ENCODE measurements around the gene AK5.

GRCh38 chr1:77385551-77385950 lies 103.7 kb downstream of the AK5 start:
- TF ChIP-seq POLR2A (IDR thresholded peaks at IDR 0.05) (no peak), POLR2AphosphoS5 (IDR thresholded peaks at IDR 0.05) (no peak)
- TF ChIP-seq, protein P1, sequence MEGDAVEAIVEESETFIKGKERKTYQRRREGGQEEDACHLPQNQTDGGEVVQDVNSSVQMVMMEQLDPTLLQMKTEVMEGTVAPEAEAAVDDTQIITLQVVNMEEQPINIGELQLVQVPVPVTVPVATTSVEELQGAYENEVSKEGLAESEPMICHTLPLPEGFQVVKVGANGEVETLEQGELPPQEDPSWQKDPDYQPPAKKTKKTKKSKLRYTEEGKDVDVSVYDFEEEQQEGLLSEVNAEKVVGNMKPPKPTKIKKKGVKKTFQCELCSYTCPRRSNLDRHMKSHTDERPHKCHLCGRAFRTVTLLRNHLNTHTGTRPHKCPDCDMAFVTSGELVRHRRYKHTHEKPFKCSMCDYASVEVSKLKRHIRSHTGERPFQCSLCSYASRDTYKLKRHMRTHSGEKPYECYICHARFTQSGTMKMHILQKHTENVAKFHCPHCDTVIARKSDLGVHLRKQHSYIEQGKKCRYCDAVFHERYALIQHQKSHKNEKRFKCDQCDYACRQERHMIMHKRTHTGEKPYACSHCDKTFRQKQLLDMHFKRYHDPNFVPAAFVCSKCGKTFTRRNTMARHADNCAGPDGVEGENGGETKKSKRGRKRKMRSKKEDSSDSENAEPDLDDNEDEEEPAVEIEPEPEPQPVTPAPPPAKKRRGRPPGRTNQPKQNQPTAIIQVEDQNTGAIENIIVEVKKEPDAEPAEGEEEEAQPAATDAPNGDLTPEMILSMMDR (IDR thresholded peaks at IDR 0.05 in 8 of 11, conservative IDR thresholded peaks at IDR 0.05 in 3 of 11), result no peak
